Measurements from ENCODE around the gene PRPF38A.
"Not testable (repeated sequence)": the region's sequence is repeated elsewhere in the genome, so short reads cannot be mapped to it uniquely, and the experiment has no call there.

Gene PRPF38A

DNA sequence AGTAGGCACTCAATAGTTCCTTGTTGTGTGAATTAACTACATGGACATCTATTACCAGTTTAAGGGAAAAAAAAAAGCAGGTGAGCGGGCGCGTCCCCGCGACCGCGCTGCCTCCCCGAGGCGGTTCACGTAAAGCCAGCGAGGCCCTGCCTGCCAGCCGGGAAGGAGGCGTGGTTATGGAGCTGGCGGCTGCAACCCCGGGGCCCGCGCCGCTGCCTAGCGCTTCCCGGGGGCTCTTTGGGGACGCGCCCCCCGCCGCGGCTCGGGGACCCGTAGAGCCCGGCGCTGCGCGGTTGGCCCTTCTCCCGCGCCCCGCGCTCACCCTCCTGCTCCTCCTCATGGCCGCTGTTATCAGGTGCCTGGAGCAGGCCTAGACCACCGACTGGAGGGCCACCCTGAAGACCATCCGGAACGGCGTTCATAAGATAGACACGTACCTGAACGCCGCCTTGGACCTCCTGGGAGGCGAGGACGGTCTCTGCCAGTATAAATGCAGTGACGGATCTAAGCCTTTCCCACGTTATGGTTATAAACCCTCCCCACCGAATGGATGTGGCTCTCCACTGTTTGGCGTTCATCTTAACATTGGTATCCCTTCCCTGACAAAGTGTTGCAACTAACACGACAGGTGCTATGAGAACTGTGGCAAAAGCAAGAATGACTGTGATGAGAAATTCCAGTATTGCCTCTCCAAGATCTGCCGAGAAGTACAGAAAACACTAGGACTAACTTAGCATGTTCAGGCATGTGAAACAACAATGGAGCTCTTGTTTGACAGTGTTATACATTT lies 35.8 kb upstream of the PRPF38A start:
- no peaks in the 10 kb centered on the region for H3K9me3 Mint-ChIP-seq
- no peaks in the 10 kb centered on the region for H3K27me3 Mint-ChIP-seq
- peaks cover 37% of the 10 kb centered on the region for H3K4me1 Mint-ChIP-seq (ENCODE audit: low read depth)
- H3K4me3 Mint-ChIP-seq, result peak overlapping the region; percentile 39
- peak overlapping the region; percentile 0 for H3K27ac Mint-ChIP-seq
- peaks cover 31% of the 10 kb centered on the region for H3K36me3 Mint-ChIP-seq (ENCODE audit: low read depth)

- peaks cover 26% of the 10 kb centered on the region for H3K4me1 Mint-ChIP-seq (ENCODE audit: low read depth)
These were observed 34.6 kb upstream of the PRPF38A start for GRCh38 chr1:52369851-52370250.

GRCh38 chr1:52385376-52385775 lies 19.0 kb upstream of the PRPF38A start:
- H3K4me3 Mint-ChIP-seq, result no peak overlapping the region
- peaks cover 80% of the 10 kb centered on the region for H3K36me3 Mint-ChIP-seq (ENCODE audit: low read depth)

More at GRCh38 chr1:52369851-52370250, 34.6 kb upstream of the PRPF38A start:
- not testable (repeated sequence) for H3K27ac Mint-ChIP-seq, H3K27me3 Mint-ChIP-seq, H3K4me3 Mint-ChIP-seq, H3K9me3 Mint-ChIP-seq
- H3K36me3 Mint-ChIP-seq (ENCODE audit: low read depth), result peaks cover 39% of the 10 kb centered on the region

GRCh38 chr1:52386458-52386857 lies 17.9 kb upstream of the PRPF38A start:
- peaks cover 76% of the 10 kb centered on the region for H3K36me3 Mint-ChIP-seq (ENCODE audit: low read depth)
- H3K4me3 Mint-ChIP-seq, result no peak overlapping the region

More at GRCh38 chr1:52385376-52385775, 19.0 kb upstream of the PRPF38A start:
- no peaks in the 10 kb centered on the region for H3K27me3 Mint-ChIP-seq
- no peaks in the 10 kb centered on the region for H3K9me3 Mint-ChIP-seq
- no peak overlapping the region for H3K27ac Mint-ChIP-seq
- no peaks in the 10 kb centered on the region for H3K4me1 Mint-ChIP-seq (ENCODE audit: low read depth)

DNA sequence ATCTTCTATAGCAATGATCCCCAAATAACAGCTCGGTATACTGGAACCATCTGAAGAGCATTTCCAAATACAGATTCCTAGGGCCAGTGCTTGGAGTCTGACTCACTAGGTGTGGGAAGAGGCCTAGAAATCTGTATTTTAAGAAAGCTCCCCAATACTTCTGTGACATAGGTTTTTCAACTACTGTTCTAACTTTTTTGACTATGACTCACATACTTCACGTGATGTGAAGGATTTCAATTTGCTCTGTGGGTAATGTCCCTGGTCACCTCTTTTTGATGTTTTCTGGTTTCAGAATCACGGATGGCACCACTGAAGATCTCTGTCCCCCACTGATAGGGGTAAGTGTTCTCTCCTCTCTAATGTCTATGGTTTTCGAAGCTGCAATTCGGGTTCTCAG lies 11.2 kb upstream of the PRPF38A start:
- no peaks in the 10 kb centered on the region for H3K4me1 Mint-ChIP-seq (ENCODE audit: low read depth)
- peaks cover 80% of the 10 kb centered on the region for H3K36me3 Mint-ChIP-seq (ENCODE audit: low read depth)
- H3K4me3 Mint-ChIP-seq, result no peak overlapping the region
- no peak overlapping the region for H3K27ac Mint-ChIP-seq
- no peaks in the 10 kb centered on the region for H3K27me3 Mint-ChIP-seq
- H3K9me3 Mint-ChIP-seq, result no peaks in the 10 kb centered on the region

More at GRCh38 chr1:52386458-52386857, 17.9 kb upstream of the PRPF38A start:
- no peak overlapping the region for H3K27ac Mint-ChIP-seq
- H3K9me3 Mint-ChIP-seq, result no peaks in the 10 kb centered on the region
- H3K4me1 Mint-ChIP-seq (ENCODE audit: low read depth), result no peaks in the 10 kb centered on the region
- no peaks in the 10 kb centered on the region for H3K27me3 Mint-ChIP-seq

DNA sequence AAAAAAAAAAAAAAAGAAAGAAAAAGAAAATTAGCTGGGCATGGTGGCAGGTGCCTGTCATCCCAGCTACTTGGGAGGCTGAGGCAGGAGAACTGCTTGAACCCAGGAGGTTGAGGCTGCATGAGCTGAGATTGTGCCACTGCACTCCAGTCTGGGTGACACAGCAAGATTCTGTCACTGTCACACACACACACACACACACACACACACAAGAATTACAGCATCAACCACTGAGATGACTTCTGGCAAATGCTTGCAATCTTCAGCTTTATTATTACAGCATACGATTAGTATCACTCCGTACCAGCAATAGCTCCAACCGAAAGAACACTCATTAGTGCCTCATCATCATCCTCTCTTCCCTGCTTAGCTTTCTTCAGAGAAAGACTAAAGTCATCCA lies 4.8 kb upstream of the PRPF38A start:
- no peaks in the 10 kb centered on the region for H3K9me3 Mint-ChIP-seq
- H3K36me3 Mint-ChIP-seq (ENCODE audit: low read depth), result peaks cover 71% of the 10 kb centered on the region
- H3K4me3 Mint-ChIP-seq, result no peak overlapping the region
- peaks cover 33% of the 10 kb centered on the region for H3K4me1 Mint-ChIP-seq (ENCODE audit: low read depth)
- no peak overlapping the region for H3K27ac Mint-ChIP-seq
- no peaks in the 10 kb centered on the region for H3K27me3 Mint-ChIP-seq

DNA sequence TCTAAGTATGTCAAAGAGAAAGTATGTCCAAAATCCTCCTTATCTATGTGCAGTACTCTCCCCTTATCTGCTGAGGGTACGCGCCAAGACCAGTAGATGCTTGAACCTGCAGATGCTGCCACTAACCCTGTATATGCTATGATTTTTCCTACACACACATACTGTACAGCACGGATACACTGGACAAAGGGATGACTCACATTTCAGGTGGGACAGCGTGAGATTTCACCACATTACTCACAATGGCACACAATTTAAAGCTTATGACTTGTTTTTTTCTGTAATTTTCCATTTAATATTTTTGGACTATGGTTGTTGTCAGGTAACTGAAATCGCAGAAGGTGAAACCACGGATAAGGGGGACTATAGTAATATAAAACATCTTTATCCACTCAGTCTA lies 4.3 kb upstream of the PRPF38A start:
- Mint-ChIP-seq H3K9me3 (no peaks in the 10 kb centered on the region), H3K4me3 (no peak overlapping the region), H3K27ac (no peak overlapping the region), H3K27me3 (no peaks in the 10 kb centered on the region), H3K36me3 (ENCODE audit: low read depth) (peaks cover 66% of the 10 kb centered on the region), H3K4me1 (ENCODE audit: low read depth) (peaks cover 33% of the 10 kb centered on the region)

GRCh38 chr1:52402860-52403240 lies 1.6 kb upstream of the PRPF38A start:
- peak overlapping the region; percentile 100 for H3K4me3 Mint-ChIP-seq
- no peaks in the 10 kb centered on the region for H3K9me3 Mint-ChIP-seq
- H3K36me3 Mint-ChIP-seq (ENCODE audit: low read depth), result peaks cover 58% of the 10 kb centered on the region
- peaks cover 54% of the 10 kb centered on the region for H3K4me1 Mint-ChIP-seq (ENCODE audit: low read depth)
- H3K27me3 Mint-ChIP-seq, result no peaks in the 10 kb centered on the region
- peak overlapping the region; percentile 97 for H3K27ac Mint-ChIP-seq

DNA sequence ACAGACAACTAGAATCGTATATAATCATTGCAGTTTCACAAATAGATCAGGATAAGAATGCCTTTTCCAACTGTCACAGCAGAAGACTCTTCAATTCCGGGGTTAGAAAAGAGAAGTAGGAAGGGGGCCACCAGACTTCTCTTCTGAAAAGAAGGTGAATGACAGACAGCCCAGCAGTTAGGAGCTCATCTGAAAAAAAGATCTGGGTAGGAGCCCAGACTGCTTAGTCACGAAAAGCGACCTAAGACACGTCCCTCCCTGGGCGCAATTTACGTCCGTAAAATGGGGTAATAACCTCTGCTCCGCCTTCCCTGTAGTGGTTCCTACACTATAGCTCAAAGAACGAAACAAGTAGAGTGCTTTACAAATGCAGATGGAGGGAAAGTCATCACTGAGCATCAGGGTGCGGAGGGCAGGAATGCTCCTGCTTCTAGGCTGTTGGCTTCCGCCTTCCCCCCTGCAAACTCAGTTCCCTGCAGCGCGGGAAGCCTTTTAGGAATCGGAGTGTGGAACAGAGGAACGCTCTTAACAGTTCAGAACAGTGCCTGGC lies 761 bp upstream of the PRPF38A start:
- H3K36me3 Mint-ChIP-seq (ENCODE audit: low read depth), result peaks cover 65% of the 10 kb centered on the region
- peak overlapping the region; percentile 100 for H3K4me3 Mint-ChIP-seq
- H3K27ac Mint-ChIP-seq, result peak overlapping the region; percentile 97
- no peaks in the 10 kb centered on the region for H3K9me3 Mint-ChIP-seq
- no peaks in the 10 kb centered on the region for H3K27me3 Mint-ChIP-seq
- peaks cover 54% of the 10 kb centered on the region for H3K4me1 Mint-ChIP-seq (ENCODE audit: low read depth)

GRCh38 chr1:52404975-52405338 lies 555 bp downstream of the PRPF38A start:
- Mint-ChIP-seq H3K4me3 (peak overlapping the region; percentile 100), H3K27me3 (no peaks in the 10 kb centered on the region), H3K4me1 (ENCODE audit: low read depth) (peaks cover 54% of the 10 kb centered on the region), H3K27ac (peak overlapping the region; percentile 97), H3K36me3 (ENCODE audit: low read depth) (peaks cover 62% of the 10 kb centered on the region), H3K9me3 (no peaks in the 10 kb centered on the region)

DNA sequence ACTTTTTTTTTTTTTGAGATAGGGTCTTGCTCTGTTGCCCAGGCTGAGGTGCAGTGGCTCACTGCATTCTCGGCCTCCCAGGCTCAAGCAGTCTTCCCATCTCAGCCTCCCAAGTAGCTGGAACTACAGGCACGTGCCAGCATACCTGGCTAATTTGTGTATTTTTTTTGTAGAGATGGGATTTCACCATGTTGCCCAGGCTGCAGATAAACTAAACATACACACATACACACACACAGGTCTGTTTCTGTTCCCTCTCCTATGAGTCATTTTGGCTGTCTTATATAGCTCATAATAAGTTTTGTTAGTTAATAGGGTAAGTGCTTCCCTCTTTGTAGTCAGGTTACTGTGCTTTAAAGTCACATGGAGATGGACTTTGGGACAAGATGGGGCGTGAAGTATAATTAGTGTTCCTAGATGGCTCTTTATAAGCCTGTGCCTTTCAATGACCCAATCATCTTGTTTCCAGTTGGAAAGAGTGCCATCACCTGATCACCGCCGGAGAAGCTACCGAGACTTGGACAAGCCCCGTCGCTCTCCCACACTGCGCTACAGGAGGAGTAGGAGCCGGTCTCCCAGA lies 9.1 kb downstream of the PRPF38A start:
- peaks cover 72% of the 10 kb centered on the region for H3K36me3 Mint-ChIP-seq (ENCODE audit: low read depth)
- no peaks in the 10 kb centered on the region for H3K9me3 Mint-ChIP-seq
- H3K4me1 Mint-ChIP-seq (ENCODE audit: low read depth), result peaks cover 2% of the 10 kb centered on the region
- no peak overlapping the region for H3K27ac Mint-ChIP-seq
- H3K27me3 Mint-ChIP-seq, result no peaks in the 10 kb centered on the region
- H3K4me3 Mint-ChIP-seq, result no peak overlapping the region

DNA sequence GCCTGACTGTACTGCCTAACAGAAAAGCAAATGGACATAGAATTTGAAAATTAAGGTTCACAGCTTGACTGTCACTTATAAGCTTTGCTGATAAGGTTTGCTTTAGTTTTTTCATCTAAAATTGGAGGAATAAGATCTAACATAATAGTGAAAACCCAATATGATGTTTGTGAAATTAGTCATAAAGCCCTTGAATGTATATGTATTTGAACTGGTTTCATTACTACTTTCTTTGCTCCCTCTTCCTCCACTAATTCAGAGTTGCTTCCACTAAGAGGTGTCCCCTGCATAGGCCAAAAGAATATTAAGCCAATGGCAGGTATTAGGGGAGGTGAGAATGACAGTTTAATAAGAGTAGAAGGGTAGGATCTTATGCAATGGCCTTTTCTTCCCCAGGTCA lies 10.5 kb downstream of the PRPF38A start:
- Mint-ChIP-seq H3K9me3 (no peaks in the 10 kb centered on the region), H3K27ac (no peak overlapping the region), H3K4me1 (ENCODE audit: low read depth) (peaks cover 9% of the 10 kb centered on the region), H3K27me3 (no peaks in the 10 kb centered on the region), H3K36me3 (ENCODE audit: low read depth) (peaks cover 75% of the 10 kb centered on the region), H3K4me3 (no peak overlapping the region)

DNA sequence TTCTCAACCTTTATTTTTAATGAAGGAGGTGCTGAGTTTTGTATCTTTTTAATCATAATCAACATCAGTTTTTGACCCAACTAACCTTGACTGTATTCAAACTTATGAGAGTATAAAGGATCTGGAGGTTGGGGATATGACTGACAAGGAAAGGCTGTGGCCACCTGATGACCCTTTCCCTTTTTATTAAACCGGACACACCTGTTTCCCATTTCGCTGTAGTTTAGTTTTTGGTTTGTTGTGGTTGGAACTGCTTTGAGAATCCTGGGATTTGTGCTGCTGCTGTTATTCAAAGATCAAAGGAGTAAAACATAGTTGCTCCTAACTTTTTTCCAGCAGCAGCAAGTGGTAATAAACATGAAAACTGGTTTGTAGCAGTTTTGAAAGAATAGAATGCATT lies 12.4 kb downstream of the PRPF38A start:
- Mint-ChIP-seq H3K4me3 (no peak overlapping the region), H3K27ac (no peak overlapping the region), H3K4me1 (ENCODE audit: low read depth) (peaks cover 9% of the 10 kb centered on the region), H3K9me3 (no peaks in the 10 kb centered on the region), H3K36me3 (ENCODE audit: low read depth) (peaks cover 65% of the 10 kb centered on the region), H3K27me3 (no peaks in the 10 kb centered on the region)

GRCh38 chr1:52420713-52421112 lies 16.3 kb downstream of the PRPF38A start:
- no peak overlapping the region for H3K27ac Mint-ChIP-seq
- H3K4me3 Mint-ChIP-seq, result no peak overlapping the region
- no peaks in the 10 kb centered on the region for H3K9me3 Mint-ChIP-seq
- H3K27me3 Mint-ChIP-seq, result no peaks in the 10 kb centered on the region
- peaks cover 52% of the 10 kb centered on the region for H3K36me3 Mint-ChIP-seq (ENCODE audit: low read depth)
- H3K4me1 Mint-ChIP-seq (ENCODE audit: low read depth), result peaks cover 35% of the 10 kb centered on the region

GRCh38 chr1:52423055-52423454 lies 18.7 kb downstream of the PRPF38A start:
- Mint-ChIP-seq H3K27me3 (no peaks in the 10 kb centered on the region), H3K36me3 (ENCODE audit: low read depth) (peaks cover 43% of the 10 kb centered on the region), H3K4me3 (peak overlapping the region; percentile 27), H3K9me3 (no peaks in the 10 kb centered on the region), H3K27ac (peak overlapping the region; percentile 28), H3K4me1 (ENCODE audit: low read depth) (peaks cover 43% of the 10 kb centered on the region)
